AG10803 (cell line): Measurements from ENCODE around the gene FAM200C.

ENCODE experiments used
- DNase-seq: peaks from one replicate; pipeline ENCODE4 v3.0.0; 2010; ENCODE audit warnings: low read depth
- H3K4me3 ChIP-seq: 2 replicates; pipeline ENCODE4 v1.5.1; 2011; ENCODE audit warnings: mild to moderate bottlenecking, low read length, control low read depth
- CTCF ChIP-seq: conservative IDR thresholded peaks from 2 replicates; pipeline ENCODE4 v1.5.1; 2011; ENCODE audit warnings: mild to moderate bottlenecking, low read length, control low read depth, inconsistent platforms

The FAM200C gene

GRCh38 chr5:160420331-160420610, 20.4 kb upstream of the FAM200C start:
- no peak for DNase-seq
- no peak for TF ChIP-seq CTCF
- no peak overlapping the region for H3K4me3 ChIP-seq

- peak overlapping the region; percentile 97 for H3K4me3 ChIP-seq
- TF ChIP-seq CTCF, result no peak
- no peak for DNase-seq
Observed at GRCh38 chr5:160419458-160420330, 19.8 kb upstream of the FAM200C start.

- peak within 1 kb of the TSS; percentile 97 for H3K4me3 ChIP-seq
Observed at GRCh38 chr5:160418561-160419457, 19.0 kb upstream of the FAM200C start, which contains the start of gene SLU7. Gene SLU7, minus strand, starts transcription at chr5:160419081. Its CDS starts 3,787 bp downstream, at chr5:160415294.

GRCh38 chr5:160398806-160399205, 1.0 kb downstream of the FAM200C start:
- no peak for TF ChIP-seq CTCF
- peak overlapping the region; percentile 83 for H3K4me3 ChIP-seq
- DNase-seq, result peak; percentile 46

More at GRCh38 chr5:160418561-160419457, 19.0 kb upstream of the FAM200C start, which contains the start of gene SLU7:
- TF ChIP-seq CTCF, result no peak
- DNase-seq, result peak; percentile 95

- TF ChIP-seq CTCF, result no peak
- no peak for DNase-seq
Observed at GRCh38 chr5:160397492-160397891, 2.4 kb downstream of the FAM200C start.

GRCh38 chr5:160395111-160395510, 4.7 kb downstream of the FAM200C start:
- H3K4me3 ChIP-seq, result no peak overlapping the region
- no peak for DNase-seq
- TF ChIP-seq CTCF, result no peak

More at GRCh38 chr5:160397492-160397891, 2.4 kb downstream of the FAM200C start:
- no peak overlapping the region for H3K4me3 ChIP-seq
